Body of pancreas (tissue), 4 donors: Measurements from ENCODE around the gene KRTAP4-1.

Source experiments
- CTCF ChIP-seq, 7 experiments: fragments of 450-650 bp in 4 of 7; fragments of 200-600 bp in 3 of 7; sonication (generic) in 3 of 7; IDR thresholded peaks; one replicate each; pipeline ENCODE4 v1.5.1; 2016 to 2019; ENCODE audit warnings: antibody characterized with exemption in 7 of 7
- POLR2A ChIP-seq, 3 donors: fragments of 450-650 bp; IDR thresholded peaks; one replicate each; pipeline ENCODE4 v1.6.1; 2016; ENCODE audit warnings: antibody characterized with exemption in 3 of 3, mild to moderate bottlenecking in 2 of 3

- TF ChIP-seq CTCF (IDR thresholded peaks at IDR 0.05) (no peak), POLR2A (IDR thresholded peaks at IDR 0.05) (no peak)
Measured at GRCh38 chr17:41215681-41216080, 31.0 kb upstream of the KRTAP4-1 start.
